Body of pancreas (tissue), 4 donors: Measurements from ENCODE around the gene CRISP1. TPM values are rescaled to one million over a fixed set of nuclear protein-coding genes. Genes with fewer than 3 reads are reported as not detected.

Experiments used
- ATAC-seq: fragments of 150-250 bp; one replicate; pipeline ENCODE4 v1.9.1; 2016
- DNase-seq, 4 donors: peaks; one replicate each; pipeline ENCODE4 v3.0.0-alpha.2; 2019
- H3K27ac ChIP-seq, 4 donors: fragments of 200-600 bp; sonication (generic); 1 replicate in 3 of 4; 2 replicates in 1 of 4; pipeline versions ENCODE4 v1.5.1 to v1.6.1; 2016 to 2019; ENCODE audit warnings: mild to moderate bottlenecking in 1 of 4, mixed read lengths in 1 of 4, moderate library complexity in 1 of 4
- H3K27me3 ChIP-seq, 2 donors: fragments of 200-600 bp; sonication (generic); one replicate each; pipeline ENCODE4 v1.6.0; 2016; ENCODE audit warnings: mild to moderate bottlenecking in 1 of 2
- H3K36me3 ChIP-seq, 2 donors: fragments of 200-600 bp; sonication (generic); replicated peaks in 1 of 2; 2 replicates each; pipeline ENCODE4 v1.5.1; 2016; ENCODE audit warnings: low read depth in 2 of 2; ENCODE audit not compliant: insufficient read depth in 1 of 2
- H3K4me1 ChIP-seq: fragments of 200-600 bp; sonication (generic); one replicate; pipeline ENCODE4 v1.6.0; 2016
- H3K4me3 ChIP-seq, 2 donors: fragments of 200-600 bp; sonication (generic); 1 replicate in 1 of 2; 2 replicates in 1 of 2; pipeline ENCODE4 v1.5.1; 2016 to 2019
- H3K9me3 ChIP-seq, 3 donors: fragments of 200-600 bp; sonication (generic); 1 replicate in 2 of 3; 2 replicates in 1 of 3; pipeline ENCODE4 v1.5.1; 2016
- POLR2A ChIP-seq, 3 donors: fragments of 450-650 bp; IDR thresholded peaks; one replicate each; pipeline ENCODE4 v1.6.1; 2016; ENCODE audit warnings: antibody characterized with exemption in 3 of 3, mild to moderate bottlenecking in 2 of 3
- WGBS, 2 donors: methylation state at CpG; one replicate each; pipeline ENCODE4 v1.1.5; 2017; 5-methylcytosine and 5-hydroxymethylcytosine counted together
- intact Hi-C: fragments of 100-400 bp; cut with DNase I; formaldehyde crosslinking; loops from one replicate; pipeline ENCODE4 v1.15.1; 2023
- total RNA-seq, 2 donors: library from RNA; depleted of rRNA; stranded (reverse); fragments of >200 nt; gene quantifications; one replicate each; pipeline ENCODE4 v1.1.0, GENCODE V29; 2016
- TF ChIP-seq, protein P1 (sequence below), 7 experiments: fragments of 450-650 bp in 4 of 7; fragments of 200-600 bp in 3 of 7; sonication (generic) in 3 of 7; IDR thresholded peaks; one replicate each; pipeline ENCODE4 v1.5.1; 2016 to 2019; ENCODE audit warnings: antibody characterized with exemption in 7 of 7

The CRISP1 gene
- total RNA-seq, 2 donors from 2014 or later = not detected

GRCh38 chr6:49826743-49827406 lies 39.5 kb downstream of the CRISP1 start:
- intact Hi-C loops = no loop called here
- no peaks in the 10 kb centered on the region for H3K9me3 ChIP-seq
- DNase-seq (no peak), ATAC-seq (no peak)
- TF ChIP-seq POLR2A (IDR thresholded peaks at IDR 0.05) = no peak
- TF ChIP-seq, protein P1, sequence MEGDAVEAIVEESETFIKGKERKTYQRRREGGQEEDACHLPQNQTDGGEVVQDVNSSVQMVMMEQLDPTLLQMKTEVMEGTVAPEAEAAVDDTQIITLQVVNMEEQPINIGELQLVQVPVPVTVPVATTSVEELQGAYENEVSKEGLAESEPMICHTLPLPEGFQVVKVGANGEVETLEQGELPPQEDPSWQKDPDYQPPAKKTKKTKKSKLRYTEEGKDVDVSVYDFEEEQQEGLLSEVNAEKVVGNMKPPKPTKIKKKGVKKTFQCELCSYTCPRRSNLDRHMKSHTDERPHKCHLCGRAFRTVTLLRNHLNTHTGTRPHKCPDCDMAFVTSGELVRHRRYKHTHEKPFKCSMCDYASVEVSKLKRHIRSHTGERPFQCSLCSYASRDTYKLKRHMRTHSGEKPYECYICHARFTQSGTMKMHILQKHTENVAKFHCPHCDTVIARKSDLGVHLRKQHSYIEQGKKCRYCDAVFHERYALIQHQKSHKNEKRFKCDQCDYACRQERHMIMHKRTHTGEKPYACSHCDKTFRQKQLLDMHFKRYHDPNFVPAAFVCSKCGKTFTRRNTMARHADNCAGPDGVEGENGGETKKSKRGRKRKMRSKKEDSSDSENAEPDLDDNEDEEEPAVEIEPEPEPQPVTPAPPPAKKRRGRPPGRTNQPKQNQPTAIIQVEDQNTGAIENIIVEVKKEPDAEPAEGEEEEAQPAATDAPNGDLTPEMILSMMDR (IDR thresholded peaks at IDR 0.05) = no peak
- H3K36me3 ChIP-seq = no peaks in the 10 kb centered on the region
- H3K4me3 ChIP-seq = no peak overlapping the region
- H3K4me1 ChIP-seq = no peaks in the 10 kb centered on the region
- WGBS, 2 donors = 41 to 59% methylated on average over 5 of the region's 5 CpGs
- H3K27me3 ChIP-seq = no peaks in the 10 kb centered on the region
- H3K27ac ChIP-seq = no peak overlapping the region

GRCh38 chr6:49815166-49815565 lies 51.2 kb downstream of the CRISP1 start:
- no peak for DNase-seq
- H3K27ac ChIP-seq = no peak overlapping the region
- WGBS, 2 donors = 23 to 25% methylated on average over 2 of the region's 2 CpGs

GRCh38 chr6:49813248-49813647 lies 53.1 kb downstream of the CRISP1 start:
- DNase-seq = no peak
- Histone ChIP-seq H3K27me3 (no peaks in the 10 kb centered on the region), H3K4me3 (no peak overlapping the region), H3K4me1 (peaks cover 11% of the 10 kb centered on the region), H3K36me3 (no peaks in the 10 kb centered on the region), H3K9me3 (no peaks in the 10 kb centered on the region), H3K27ac (no peak overlapping the region)
- WGBS, 2 donors = 24 to 38% methylated on average over 2 of the region's 2 CpGs
- intact Hi-C loops = no loop called here
- ATAC-seq = no peak
- no peak for TF ChIP-seq POLR2A (IDR thresholded peaks at IDR 0.05)
- TF ChIP-seq, protein P1 (IDR thresholded peaks at IDR 0.05) = no peak

More at GRCh38 chr6:49815166-49815565, 51.2 kb downstream of the CRISP1 start:
- intact Hi-C loops = no loop called here
- no peak overlapping the region for H3K4me3 ChIP-seq
- ATAC-seq = no peak
- TF ChIP-seq POLR2A (IDR thresholded peaks at IDR 0.05) = no peak
- TF ChIP-seq, protein P1 (IDR thresholded peaks at IDR 0.05) = no peak
- H3K27me3 ChIP-seq = no peaks in the 10 kb centered on the region
- no peaks in the 10 kb centered on the region for H3K9me3 ChIP-seq
- H3K36me3 ChIP-seq = no peaks in the 10 kb centered on the region
- peaks cover 11% of the 10 kb centered on the region for H3K4me1 ChIP-seq

DNA sequence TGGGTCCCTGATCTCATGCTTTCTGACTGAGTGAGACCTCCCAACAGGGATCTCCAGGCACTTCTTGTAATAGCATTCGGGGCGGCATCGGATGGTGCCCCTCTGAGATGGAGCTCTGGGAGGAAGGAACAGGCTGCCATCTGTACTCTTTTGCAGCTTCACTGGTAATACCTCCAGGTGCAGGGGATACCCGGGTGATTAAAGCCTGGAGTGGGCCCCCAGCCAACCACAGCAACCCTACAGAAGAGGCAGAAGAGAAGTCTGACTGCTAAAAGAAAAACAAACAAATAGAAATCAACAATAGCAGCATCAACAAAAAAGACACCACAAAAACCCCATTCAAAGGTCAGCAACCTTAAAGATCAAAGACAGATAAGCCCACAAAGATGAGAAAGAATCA lies 60.2 kb downstream of the CRISP1 start:
- DNase-seq (no peak), ATAC-seq (no peak)
- H3K27ac ChIP-seq = no peak overlapping the region
- no peaks in the 10 kb centered on the region for H3K27me3 ChIP-seq
- H3K36me3 ChIP-seq = no peaks in the 10 kb centered on the region
- intact Hi-C loops = no loop called here
- TF ChIP-seq POLR2A (IDR thresholded peaks at IDR 0.05) = no peak
- TF ChIP-seq, protein P1 (IDR thresholded peaks at IDR 0.05) = no peak
- no peak overlapping the region for H3K4me3 ChIP-seq
- 62 to 79% methylated on average over 3 to 4 of the region's 4 CpGs for WGBS, 2 donors
- H3K9me3 ChIP-seq = no peaks in the 10 kb centered on the region
- H3K4me1 ChIP-seq = no peaks in the 10 kb centered on the region

- H3K27me3 ChIP-seq = no peaks in the 10 kb centered on the region
- 77 to 81% methylated on average over 3 of the region's 3 CpGs for WGBS, 2 donors
- intact Hi-C loops = no loop called here
- no peaks in the 10 kb centered on the region for H3K9me3 ChIP-seq
- H3K27ac ChIP-seq = no peak overlapping the region
- no peaks in the 10 kb centered on the region for H3K4me1 ChIP-seq
- DNase-seq (no peak), ATAC-seq (no peak)
- no peaks in the 10 kb centered on the region for H3K36me3 ChIP-seq
- TF ChIP-seq POLR2A (IDR thresholded peaks at IDR 0.05) = no peak
- TF ChIP-seq, protein P1 (IDR thresholded peaks at IDR 0.05) = no peak
- no peak overlapping the region for H3K4me3 ChIP-seq
These were observed 61.1 kb downstream of the CRISP1 start for GRCh38 chr6:49805246-49805645.
